GM19467 (cell line): ENCODE data around the gene ETV6.

Experiments used
- ATAC-seq: cut with Tn5 transposase; IDR thresholded peaks from one replicate; pipeline ENCODE4 v1.9.1; 2021; ENCODE audit warnings: mild to moderate bottlenecking, moderate library complexity; ENCODE audit not compliant: unreplicated experiment

The ETV6 gene

GRCh38 chr12:11642785-11643184 is 6.7 kb upstream of the ETV6 start:
- ATAC-seq = no peak

GRCh38 chr12:11645391-11645790 is 4.1 kb upstream of the ETV6 start:
- no peak for ATAC-seq

- ATAC-seq = peak; percentile 32
Measured at GRCh38 chr12:11648514-11649412, 711 bp upstream of the ETV6 start.

GRCh38 chr12:11650286-11651281 is 1.1 kb downstream of the ETV6 start:
- no peak for ATAC-seq

DNA sequence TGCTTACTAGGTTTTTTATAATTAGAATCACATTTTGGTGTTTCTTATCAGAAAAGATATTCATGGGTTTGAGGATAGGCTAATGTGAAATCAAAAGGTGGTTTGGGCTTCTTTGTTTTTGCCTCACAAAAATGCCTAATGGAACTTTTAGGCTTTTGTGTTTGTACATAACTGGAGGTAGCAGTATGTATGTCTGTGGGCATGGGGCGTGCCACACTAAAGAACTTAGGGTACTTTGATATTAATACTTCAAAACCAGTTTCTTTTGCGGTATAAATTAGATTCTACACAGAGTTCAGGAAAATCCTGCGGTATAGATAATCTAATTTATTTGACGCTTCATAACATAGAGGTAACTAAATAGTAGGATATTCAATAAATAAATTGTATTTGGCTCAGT is 1.9 kb downstream of the ETV6 start:
- ATAC-seq = no peak

DNA sequence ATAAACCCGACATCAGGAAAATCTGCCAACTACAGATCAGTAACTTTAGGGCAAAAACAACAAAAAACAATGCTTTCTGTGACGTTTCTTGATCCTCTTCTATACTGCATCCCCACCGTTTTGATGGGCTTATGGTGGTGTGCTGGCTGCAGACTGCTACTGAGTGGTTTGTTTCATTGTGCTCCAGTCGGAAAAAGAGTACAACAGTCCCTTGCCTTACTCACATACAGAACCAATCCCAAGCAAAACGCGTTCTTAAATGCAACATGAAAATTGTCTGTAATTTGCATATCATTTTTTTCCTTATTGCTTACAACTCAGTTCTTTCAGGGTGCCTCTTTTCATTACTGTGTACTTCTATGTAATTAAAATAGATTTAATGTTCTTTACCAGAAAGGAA is 2.3 kb downstream of the ETV6 start:
- no peak for ATAC-seq

- ATAC-seq = no peak
Measured at GRCh38 chr12:11652351-11653040, 3.0 kb downstream of the ETV6 start.

GRCh38 chr12:11653215-11653753 is 3.8 kb downstream of the ETV6 start:
- ATAC-seq = no peak

DNA sequence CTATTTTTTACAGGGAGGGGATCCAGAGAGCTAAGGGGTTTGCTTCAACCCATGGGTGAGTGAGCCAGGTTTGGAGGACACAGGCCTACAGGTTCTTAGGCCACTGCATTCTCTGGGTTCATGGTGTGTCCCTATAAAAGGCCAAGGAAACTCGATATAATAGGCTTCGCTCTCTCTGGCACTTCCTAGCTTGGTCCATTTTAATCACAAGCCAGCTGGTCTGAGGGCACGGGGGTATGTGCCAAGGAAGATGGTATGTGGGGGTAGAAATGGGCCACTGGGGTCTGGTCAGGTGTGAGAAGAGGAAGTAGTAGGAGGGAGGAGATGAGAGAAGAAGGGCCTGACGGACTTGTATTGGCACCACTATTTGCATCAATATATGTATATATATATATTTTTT is 4.9 kb downstream of the ETV6 start:
- no peak for ATAC-seq

GRCh38 chr12:11654802-11655201 is 5.3 kb downstream of the ETV6 start:
- ATAC-seq = no peak

GRCh38 chr12:11655842-11656241 is 6.4 kb downstream of the ETV6 start:
- no peak for ATAC-seq

DNA sequence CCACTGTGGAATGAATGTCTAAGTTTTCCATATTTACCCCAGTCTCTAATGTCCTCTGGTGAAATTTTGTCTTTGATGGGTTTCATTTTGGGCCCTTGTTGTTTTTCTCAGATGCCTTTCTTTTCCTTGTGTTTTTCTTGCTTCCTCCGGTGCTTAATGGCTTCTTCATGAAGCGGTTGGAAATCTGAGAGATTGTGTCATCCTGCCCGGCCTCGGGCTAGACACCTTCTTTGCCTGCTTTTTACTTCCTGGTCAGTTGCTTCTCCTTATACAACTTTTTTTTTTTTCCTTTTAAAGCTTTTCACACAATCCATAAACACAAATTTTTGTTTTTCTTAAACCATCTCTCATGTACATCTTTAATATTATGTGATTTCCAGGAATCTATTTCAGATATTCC is 7.1 kb downstream of the ETV6 start:
- no peak for ATAC-seq

DNA sequence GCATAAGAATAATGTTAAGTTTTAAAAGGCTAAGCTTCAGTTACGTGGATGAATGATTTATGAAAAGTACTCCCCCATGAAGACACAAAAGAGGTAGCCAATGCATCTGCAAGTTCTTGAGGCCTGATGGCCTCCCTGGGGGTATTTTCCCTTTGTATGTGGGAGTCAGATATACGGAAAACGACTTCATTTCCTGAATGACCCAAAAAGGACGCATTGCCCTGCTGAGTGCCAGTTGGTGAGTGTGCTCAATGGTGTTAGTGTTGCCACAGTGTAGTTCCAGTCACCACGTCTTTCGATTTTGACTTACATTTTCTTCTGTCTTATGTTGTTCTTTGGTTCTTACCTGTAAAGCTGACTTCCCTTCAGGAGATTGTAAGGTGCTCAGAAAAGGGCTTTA is 8.0 kb downstream of the ETV6 start:
- no peak for ATAC-seq

DNA sequence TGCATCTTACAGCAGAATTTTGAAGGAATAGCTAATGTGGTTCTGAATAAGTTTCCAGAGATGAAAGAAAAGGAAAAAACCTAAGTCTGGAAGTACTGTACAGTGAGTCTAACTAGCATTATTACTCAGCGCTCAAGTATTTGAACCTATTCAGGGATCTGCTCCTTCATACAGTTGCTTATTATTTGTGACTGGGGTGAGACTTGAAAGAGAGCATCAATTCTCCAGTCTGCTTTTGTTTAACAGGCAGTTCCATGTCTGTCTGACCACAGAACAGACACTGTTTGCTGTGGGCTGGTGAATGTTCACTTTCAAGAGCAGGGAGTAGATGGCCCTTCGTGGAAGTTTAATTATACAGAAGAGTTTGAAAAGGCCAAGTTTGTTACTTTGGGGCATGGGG is 9.3 kb downstream of the ETV6 start:
- no peak for ATAC-seq

- no peak for ATAC-seq
Measured at GRCh38 chr12:11660624-11661023, 11.2 kb downstream of the ETV6 start.

- no peak for ATAC-seq
Measured at GRCh38 chr12:11661491-11662089, 12.1 kb downstream of the ETV6 start.

DNA sequence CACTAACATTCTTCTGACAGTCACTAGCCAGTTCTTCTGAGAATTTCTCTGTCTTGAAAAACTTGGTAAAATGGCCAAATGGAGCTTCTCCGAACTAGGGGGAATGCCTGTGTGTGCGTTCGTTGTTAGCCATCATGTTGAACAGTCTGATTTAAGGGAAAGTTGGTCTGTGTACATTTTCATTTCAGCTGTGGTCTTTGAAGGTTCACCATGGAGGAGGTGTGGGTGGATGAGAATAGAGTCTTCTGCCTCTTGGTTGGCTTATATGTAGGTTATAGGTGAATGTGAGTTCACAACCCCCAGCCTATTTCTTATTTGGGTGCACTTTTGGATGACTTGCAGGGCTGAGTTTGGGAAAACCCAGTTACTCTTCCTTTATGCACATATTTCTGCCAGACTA is 12.9 kb downstream of the ETV6 start:
- no peak for ATAC-seq

- no peak for ATAC-seq
Measured at GRCh38 chr12:11663130-11663529, 13.7 kb downstream of the ETV6 start.

GRCh38 chr12:11664101-11664500 is 14.6 kb downstream of the ETV6 start:
- ATAC-seq = no peak
